B cell (primary cell): ENCODE results near the gene CTSK.

Experiments used
- EZH2 ChIP-seq: IDR thresholded peaks from 2 replicates; pipeline ENCODE4 v1.6.1; 2012; ENCODE audit warnings: borderline replicate concordance, low read depth, mild to moderate bottlenecking, moderate library complexity, low read length; ENCODE audit not compliant: insufficient read depth, poor library complexity, severe bottlenecking
- TF ChIP-seq, protein P1 (sequence below): fragments of 200-600 bp; IDR thresholded peaks from one replicate; pipeline ENCODE4 v1.8.0; 2022; ENCODE audit warnings: antibody characterized with exemption, mild to moderate bottlenecking

DNA sequence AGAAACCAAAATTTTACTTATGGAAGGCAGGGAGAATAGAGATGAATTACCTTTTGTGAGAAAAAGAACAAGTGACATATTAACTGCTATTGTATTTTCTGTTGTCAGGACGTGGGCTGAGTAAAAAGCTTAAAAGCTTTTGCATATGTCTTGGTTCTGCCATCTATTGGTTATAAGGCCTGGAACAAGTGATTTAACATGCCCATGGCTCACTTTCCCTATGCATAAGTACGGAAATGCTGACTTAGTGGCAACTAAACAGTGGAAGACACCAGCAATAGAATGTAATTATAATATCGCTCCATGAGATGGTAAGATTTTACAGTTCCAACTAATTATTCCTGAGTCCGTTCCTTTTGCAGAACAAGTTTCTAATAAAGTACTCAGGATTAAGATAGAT is 35.7 kb downstream of the CTSK start:
- TF ChIP-seq, protein P1, sequence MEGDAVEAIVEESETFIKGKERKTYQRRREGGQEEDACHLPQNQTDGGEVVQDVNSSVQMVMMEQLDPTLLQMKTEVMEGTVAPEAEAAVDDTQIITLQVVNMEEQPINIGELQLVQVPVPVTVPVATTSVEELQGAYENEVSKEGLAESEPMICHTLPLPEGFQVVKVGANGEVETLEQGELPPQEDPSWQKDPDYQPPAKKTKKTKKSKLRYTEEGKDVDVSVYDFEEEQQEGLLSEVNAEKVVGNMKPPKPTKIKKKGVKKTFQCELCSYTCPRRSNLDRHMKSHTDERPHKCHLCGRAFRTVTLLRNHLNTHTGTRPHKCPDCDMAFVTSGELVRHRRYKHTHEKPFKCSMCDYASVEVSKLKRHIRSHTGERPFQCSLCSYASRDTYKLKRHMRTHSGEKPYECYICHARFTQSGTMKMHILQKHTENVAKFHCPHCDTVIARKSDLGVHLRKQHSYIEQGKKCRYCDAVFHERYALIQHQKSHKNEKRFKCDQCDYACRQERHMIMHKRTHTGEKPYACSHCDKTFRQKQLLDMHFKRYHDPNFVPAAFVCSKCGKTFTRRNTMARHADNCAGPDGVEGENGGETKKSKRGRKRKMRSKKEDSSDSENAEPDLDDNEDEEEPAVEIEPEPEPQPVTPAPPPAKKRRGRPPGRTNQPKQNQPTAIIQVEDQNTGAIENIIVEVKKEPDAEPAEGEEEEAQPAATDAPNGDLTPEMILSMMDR: no peak
- TF ChIP-seq EZH2: no peak
